ENCODE data around the gene TTC31.
A peak's percentile ranks its signal among the peaks of the same experiment; 100 is the strongest.
"Not testable (repeated sequence)": the region's sequence is repeated elsewhere in the genome, so short reads cannot be mapped to it uniquely, and the experiment has no call there.

Gene TTC31

DNA sequence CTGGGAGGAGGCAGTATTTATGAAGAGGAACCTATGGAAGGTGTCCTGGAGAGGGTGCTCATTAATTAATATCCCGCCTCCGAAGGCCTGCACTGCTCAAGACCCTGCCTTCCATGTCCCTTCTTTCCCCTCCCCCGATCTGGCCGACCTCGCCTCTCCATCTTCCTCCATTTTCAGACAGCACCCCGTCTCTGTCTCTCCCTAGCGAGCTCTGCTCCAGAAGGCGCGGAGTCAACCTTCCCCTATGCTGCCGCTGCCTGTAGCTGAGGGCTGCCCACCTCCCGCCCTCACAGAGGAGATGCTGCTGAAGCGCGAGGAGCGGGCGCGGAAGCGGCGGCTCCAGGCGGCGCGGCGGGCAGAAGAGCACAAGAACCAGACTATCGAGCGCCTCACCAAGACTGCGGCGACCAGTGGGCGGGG is 25.7 kb upstream of the TTC31 start:
- DNase-seq (ENCODE audit: low read depth in 2 of 2, low spot score in 1 of 2), result no peak

DNA sequence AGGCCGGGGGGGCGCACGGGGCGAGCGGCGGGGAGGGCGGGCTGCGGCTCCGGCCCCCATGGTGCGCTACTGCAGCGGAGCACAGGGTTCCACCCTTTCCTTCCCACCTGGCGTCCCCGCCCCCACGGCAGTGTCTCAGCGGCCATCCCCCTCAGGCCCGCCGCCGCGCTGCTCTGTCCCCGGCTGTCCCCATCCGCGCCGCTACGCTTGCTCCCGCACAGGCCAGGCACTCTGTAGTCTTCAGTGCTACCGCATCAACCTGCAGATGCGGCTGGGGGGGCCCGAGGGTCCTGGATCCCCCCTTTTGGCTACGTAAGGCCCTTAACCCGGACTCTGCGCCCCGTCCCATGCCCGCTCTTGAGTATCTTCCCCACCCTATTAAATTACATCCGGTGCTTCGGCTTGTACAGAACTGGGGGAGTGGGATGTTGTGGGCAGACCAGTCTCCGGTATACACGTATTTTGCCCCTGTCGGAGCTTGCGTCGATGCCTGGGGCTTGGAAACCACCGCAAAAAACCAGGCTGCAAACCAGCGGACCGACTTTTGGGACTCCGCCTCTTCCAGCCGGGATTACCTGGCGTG is 25.2 kb upstream of the TTC31 start:
- DNase-seq (ENCODE audit: low read depth in 2 of 2, low spot score in 1 of 2), result peak; percentile 60 to 72

DNA sequence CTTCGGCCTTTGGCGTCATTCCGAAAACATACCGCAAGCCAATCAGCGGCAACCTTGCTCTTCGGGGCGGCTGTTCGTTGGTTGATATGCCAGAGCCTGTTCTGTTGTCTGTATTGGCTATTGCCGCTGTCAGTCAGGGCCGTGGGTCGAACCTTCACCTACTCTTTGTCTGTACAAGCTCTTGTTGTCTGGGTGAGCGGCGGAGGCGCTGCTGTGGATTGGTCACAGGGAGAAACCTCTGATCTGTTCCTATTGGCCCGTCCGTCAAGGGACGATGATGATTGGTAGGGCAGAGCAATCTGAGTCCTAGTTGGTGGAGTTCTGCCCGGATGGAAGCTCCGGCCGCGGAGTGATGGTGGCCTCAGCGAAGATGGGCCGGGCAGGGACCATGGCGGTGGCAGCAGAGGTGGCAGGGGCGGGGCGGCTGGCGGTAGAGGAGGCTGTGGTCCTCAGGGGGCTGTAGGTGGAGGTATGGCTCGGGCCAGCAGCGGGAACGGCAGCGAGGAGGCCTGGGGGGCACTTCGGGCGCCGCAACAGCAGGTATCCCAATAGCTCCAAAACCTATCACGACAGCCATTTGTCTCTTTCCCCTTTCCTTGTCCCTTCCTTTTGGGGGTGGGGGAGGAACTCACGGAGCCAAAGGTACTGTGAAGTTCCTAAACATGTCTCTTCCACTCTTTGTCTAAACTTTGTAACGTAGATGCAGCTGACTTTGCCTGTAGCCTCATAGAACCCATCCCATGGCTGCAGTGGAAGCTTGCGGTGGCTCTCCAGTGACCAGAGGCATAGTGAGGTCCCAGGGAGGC is 24.5 kb upstream of the TTC31 start, which contains the start of gene WBP1:
TSS of gene WBP1 (plus strand) at position 307 of the 806 bp plus-strand sequence. CDS start at position 472, 165 bp downstream.
- peak; percentile 89 to 97 for DNase-seq (ENCODE audit: low read depth in 2 of 2, low spot score in 1 of 2)

DNA sequence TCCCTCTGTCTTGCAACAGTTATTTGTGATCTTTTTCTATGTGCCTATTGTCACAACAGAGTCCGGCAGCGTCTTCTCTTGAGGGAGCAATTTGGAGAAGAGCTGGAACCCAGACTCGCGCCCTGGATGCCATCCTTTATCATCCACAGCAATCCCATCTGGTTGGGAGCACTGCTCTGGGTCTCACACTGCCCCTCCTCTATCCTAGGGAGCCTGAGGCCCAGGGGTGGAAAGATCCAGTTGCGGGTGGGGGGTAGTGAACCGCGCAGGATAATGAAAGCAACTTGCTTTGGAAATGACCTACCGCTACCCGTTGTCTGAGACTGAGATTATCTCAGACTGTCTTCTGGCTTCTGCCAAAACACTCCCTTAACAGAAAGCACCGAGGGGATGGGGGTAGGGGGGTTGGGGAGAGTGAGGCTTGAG is 23.9 kb upstream of the TTC31 start:
- DNase-seq (ENCODE audit: low read depth in 2 of 2, low spot score in 1 of 2), result no peak

DNA sequence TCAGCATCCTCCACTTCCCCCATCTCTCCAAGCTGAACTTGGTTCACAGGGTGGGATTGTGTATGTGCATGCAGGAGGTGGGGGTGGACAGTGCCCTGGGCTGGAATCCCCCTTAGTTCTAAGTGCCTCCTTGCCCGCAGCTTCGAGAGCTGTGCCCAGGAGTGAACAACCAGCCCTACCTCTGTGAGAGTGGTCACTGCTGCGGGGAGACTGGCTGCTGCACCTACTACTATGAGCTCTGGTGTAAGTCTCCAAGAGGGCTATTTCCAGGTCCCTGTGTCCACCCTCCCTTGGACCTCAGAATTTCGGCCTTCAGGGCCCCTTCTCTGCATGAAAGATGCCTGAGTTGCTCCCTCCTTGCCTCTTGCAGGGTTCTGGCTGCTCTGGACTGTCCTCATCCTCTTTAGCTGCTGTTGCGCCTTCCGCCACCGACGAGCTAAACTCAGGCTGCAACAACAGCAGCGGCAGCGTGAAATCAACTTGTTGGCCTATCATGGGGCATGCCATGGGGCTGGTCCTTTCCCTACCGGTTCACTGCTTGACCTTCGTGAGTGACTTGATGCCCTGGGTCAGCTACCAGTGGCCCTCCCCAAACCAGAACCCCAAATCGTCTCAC is 23.3 kb upstream of the TTC31 start:
- DNase-seq (ENCODE audit: low read depth in 2 of 2, low spot score in 1 of 2), result not testable (repeated sequence)

DNA sequence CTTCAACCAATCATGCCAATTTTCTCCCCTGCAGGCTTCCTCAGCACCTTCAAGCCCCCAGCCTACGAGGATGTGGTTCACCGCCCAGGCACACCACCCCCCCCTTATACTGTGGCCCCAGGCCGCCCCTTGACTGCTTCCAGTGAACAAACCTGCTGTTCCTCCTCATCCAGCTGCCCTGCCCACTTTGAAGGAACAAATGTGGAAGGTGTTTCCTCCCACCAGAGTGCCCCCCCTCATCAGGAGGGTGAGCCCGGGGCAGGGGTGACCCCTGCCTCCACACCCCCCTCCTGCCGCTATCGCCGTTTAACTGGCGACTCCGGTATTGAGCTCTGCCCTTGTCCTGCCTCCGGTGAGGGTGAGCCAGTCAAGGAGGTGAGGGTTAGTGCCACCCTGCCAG is 22.7 kb upstream of the TTC31 start:
- DNase-seq (ENCODE audit: low read depth in 2 of 2, low spot score in 1 of 2), result not testable (repeated sequence)

DNA sequence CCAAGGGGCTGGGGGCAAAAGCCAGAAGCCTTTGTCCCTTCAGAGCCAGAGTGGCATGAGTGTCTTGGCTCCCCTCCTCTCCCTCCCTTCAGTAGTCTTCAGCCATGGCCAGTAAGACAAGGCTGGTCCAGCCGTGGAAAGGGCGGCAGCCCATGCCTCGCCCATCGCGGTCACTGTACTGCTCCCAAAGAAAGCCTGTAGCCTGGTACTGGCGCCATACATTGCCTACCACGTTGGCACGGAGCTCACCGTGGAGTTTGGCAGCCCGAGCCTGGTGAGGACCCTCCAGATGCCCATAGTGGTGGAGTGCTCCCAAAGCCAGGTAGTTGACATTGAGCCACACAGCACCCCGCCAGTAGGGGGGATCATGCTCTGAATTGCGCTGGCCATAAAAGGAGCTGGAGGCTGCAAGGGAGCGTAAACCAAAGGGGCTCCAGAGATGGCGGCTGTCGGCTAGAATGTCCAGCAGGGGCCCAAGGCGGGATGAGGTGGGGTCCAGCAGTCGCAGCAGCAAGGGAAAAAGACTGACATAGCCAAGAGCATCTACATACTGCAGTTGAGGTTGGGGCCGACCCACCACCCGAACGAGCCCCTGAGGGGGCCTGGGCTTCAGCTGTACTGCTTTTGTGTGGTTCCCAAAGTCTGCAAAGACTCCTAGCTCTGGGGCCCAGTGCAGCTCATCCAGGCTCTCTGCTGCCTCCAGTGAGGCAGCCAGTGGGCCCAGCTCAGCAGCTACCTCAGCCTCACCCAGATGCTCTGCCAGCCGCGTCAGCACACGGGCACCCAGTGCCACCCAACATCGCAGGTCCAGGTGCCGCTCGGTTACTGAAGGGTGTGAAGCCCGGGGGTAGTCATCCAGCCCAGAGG is 21.5 kb upstream of the TTC31 start:
- no peak for DNase-seq (ENCODE audit: low read depth in 2 of 2, low spot score in 1 of 2)

DNA sequence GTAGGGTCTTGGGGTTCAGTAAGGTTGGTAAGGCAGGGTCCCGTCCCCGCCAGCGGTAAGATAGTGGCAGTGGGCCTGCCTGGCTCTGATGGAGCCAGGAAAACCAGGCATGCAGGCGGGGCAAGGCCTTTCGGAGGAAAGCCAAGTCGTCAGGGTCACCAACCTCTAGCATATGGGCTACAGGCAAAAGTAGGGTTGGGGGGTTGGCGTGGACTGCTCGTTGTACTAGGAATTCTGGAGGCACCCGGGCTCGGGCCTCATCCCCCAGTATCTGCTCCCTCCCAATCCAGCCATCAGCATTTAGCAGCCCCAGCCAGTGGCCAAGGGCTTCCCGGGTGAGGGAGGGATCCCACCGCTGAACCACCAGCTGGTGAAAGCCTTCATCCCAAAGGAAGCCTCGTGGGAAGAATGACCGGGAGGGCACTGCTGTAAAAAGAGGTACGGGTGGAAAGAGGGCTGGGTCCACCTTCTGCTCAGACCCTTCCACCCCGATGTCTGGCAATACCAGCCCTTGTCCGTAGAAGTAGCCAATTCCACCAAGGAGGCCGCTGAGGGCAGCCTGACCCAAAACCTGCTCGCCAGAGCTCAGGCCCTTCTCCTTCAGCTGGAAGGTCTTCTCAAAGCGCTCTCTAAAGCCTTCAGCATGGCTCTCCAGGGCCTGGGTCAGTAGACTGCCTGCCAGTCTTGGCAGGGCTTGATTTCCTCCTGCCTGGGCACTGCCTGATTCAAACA is 20.7 kb upstream of the TTC31 start:
- DNase-seq (ENCODE audit: low read depth in 2 of 2, low spot score in 1 of 2), result no peak

DNA sequence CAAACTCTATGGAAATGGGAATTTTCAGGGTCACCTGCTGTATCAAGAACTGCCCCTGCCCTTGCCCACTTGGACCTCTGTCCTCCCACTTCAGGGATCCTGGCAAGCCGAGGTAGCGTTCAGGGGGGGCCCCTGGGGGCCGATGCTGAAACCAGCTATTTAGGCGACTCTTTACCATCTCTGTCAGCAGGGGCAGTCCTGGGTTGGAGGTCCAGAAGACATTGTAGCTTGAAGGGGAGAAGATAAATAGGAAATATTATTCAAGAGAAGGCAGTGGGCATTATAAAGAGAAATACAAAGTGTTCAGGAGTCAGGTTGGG is 20.1 kb upstream of the TTC31 start:
- DNase-seq (ENCODE audit: low read depth in 2 of 2, low spot score in 1 of 2), result no peak

DNA sequence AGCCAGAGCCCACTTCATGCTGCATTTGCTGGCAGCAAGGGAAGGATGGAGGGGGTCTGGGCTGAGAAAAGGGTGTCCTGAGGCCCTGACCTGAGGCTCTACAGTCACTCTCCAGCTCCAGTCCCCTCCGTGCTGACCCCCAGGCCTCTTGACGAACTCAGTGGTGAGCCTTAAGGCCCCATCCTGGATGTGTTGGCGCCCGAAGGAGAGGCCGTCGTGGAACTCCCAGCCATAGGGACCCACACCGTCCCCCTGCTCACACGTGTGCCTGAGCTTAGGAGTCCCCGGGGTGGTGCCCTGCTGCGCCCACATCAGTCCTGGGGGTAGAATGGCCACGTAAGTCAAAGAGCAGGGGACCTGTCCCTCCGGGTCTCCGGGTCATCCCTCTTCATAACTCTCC is 18.5 kb upstream of the TTC31 start:
- no peak for DNase-seq (ENCODE audit: low read depth in 2 of 2, low spot score in 1 of 2)

DNA sequence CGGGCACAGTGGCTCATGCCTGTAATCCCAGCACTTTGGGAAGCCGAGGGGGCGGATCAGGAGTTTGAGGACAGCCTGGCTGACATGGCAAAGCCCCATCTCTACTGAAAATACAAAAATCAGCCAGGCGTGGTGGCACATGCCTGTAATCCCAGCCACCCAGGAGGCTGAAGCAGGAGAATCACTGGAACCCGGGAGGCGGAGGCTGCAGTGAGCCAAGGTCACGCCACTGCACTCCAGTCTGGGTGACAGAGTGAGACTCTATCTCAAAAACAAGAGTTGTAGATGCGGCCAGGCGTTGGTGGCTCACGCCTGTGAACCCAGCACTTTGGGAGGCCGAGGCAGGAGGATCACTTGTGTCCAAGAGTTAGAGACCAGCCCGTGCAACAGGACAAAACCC is 12.1 kb upstream of the TTC31 start:
- not testable (repeated sequence) for DNase-seq (ENCODE audit: low read depth in 2 of 2, low spot score in 1 of 2)

DNA sequence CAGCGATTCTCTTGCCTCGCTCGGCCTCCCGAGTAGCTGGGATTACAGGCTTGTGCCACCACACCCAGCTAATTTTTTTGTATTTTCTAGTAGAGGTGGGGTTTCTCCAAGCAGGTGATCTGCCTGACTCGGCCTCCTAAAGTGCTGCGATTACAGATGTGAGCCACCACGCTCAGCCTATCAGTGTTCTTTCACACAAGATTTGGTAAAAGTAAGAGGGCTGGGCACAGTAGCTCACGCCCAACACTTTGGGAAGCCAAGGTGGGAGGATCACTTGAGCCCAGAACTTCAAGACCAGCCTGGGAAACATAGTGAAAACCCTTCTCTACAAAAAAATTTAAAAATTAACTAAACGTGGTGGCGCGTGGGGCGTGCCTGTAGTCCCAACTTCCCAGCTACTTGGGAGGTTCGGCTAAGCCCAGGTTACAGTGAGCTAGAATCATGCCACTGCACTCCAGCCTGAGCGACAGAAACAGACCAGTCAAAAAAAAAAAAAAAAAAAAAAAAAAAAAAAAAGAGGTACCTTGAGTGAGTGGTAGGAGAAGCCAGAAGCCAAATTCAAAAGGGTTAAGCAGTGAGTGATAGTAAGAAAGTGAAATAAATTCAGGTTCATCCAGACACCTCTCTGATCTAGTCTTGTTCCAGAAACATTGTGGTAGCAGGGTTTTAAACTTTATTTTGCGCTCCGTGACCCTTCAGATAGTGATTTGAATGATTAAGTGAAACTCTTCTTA is 11.4 kb upstream of the TTC31 start:
- DNase-seq (ENCODE audit: low read depth in 2 of 2, low spot score in 1 of 2), result no peak

DNA sequence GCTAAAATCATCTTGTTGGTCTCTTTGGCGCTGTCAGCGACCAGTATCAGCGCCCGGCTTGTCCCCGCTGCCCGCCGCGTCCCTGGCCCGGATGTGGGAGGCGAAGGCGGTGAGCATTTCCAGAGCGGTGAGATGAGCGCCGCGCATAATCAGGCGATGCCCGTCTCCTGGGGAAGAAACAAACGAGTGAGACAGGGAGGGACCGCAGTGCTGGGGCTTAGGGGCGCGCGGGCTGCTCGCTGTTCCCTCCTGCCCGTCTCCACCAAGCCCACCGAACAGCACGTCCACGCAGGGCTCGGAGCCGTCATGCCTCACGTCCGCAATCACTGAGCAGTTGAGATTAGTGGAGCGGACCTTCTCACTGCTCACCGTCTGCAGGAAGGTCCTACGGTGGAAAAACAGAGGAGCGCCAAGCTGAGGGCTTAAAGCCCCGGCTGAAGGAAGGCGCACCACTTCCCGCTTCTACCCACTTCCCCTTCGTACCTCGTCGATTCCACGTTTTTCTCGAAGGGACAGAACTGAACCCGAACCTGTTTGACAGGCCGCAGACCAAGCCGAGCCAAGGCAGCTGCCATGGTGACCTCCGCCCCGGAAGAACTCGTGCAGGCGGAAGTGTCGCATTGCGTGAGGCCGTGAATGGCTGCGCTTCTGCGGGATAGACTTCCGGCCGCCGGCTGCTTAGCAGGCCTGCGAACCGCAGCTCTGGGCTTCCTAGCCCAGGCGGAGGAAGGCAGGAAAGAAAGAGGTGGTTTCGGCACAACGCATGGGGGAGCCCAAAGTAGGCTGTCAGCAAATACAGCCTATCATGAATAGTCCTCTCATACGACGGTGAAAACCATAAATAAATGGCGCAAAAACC is 10.6 kb upstream of the TTC31 start, which contains the start of gene MRPL53:
TSS of gene MRPL53 (minus strand) at position 595 of the 859 bp plus-strand sequence. CDS start at position 575, 20 bp downstream.
- peak; percentile 92 to 93 for DNase-seq (ENCODE audit: low read depth in 2 of 2, low spot score in 1 of 2)

DNA sequence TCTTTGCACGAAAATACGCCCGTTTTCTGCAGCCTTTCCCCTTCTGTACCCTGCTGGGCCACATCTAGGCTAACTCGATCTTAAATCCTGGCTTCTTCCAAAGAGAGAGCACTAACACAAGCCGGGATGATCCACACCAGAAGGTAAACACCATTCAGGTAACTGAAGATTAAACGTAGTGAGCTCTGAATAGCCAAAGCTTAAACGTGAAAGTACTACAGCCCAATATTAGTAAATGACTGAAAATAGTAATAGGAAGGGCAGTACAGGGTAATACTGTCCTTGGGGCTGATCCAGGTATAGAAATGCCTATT is 10.0 kb upstream of the TTC31 start:
- DNase-seq (ENCODE audit: low read depth in 2 of 2, low spot score in 1 of 2), result no peak

DNA sequence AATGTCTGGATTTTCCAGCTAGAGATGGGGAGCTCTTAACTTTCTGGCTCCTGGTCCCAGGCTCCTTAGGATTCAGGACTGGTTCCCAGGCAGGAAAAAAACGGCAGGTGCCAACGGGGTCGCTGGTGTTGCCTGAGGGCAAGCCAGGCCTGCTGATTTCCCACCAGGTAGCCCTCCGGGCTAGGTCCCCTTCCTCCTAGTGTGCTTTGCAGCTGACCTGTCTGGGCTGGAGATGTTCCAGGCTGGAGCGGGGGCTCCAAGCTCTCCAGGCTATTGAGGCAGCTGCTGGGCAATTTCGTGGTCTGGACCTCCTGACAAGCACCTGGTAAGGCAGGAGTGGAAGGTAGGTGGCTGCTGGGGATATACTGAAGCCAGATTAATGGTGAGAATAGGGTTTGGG is 8.4 kb upstream of the TTC31 start:
- DNase-seq (ENCODE audit: low read depth in 2 of 2, low spot score in 1 of 2), result no peak

DNA sequence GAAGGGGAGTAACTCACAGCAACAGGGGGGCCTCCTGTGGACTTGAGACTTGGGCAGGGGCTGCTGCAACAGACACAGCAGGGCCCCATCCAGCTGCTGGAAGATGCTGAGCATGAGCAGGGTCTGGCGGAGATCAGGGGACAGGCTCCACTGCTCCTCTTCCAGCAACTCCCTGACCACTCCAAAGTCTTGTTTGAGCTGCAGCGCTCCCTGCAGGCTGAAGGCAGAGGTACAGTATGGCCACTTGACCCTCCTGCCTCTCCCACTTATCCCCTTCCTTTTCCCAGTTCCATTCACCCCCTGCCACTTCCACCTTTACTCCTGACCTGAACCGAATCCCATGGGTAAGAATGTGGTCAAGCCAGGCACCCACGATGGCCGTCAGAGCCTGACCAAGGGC is 8.0 kb upstream of the TTC31 start:
- no peak for DNase-seq (ENCODE audit: low read depth in 2 of 2, low spot score in 1 of 2)

DNA sequence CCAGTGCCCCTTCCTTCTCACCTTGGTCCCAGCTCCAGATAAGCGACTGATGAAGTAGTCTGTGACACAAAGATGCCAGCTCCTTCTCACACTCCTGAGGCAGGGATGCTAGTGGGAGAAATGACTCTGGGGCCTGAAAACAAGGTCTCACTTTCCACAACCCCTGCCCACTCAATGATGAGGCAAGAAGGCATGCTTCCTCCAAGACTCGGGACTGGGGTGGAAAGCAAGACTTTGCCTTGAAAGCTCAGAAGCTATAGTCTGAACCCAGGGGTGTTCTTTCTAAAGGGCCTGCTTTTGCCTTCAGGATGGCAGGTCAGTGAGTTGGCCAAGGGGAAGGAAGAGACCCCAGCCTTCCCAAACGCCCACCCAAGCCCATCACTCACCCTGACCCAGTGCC is 1.4 kb upstream of the TTC31 start:
- DNase-seq (ENCODE audit: low read depth in 2 of 2, low spot score in 1 of 2), result no peak

DNA sequence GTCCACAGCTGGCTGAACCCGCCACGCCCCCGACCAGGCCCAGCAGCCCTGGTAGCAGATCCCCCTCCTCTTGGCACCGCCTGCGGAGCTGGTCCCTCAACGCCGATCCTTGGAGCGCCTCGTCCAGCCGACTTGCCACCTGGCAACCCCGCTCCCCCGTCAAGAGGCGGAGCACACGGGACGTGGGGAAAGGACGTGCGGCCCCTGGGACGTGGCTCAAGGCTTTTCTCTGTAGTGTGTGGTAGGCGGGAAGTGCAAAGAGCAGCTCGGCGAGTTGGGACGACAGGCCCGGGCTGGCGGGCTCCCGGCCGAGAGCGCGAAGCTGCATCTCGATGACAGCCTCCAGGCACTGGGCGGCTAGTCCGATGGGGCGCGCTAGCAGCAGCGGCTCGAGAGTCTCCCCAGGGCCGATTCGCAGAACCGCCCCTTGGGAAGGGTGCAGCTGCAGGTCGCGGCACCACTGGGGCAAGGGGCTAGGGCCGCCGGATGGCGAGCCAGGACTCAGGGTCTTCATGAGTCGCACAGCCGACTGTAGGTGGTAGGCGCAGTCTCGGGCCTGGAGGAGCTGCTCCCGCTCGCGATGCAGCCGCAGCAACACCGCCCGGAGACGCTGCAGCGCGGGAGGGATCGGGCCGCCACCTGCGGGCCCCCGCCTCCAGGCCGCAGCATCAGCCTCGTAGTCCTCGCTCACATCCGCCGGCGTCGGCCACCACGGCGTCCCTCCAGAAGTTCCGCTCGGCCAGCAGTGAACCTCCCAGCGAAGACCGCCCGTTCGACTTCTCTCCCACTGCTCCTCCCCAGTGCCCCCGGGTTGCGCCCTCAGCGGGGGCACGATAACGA is 700 bp upstream of the TTC31 start:
- no peak for DNase-seq (ENCODE audit: low read depth in 2 of 2, low spot score in 1 of 2)
